ENCODE data around the gene SLC8A1. TPM values are rescaled to one million over a fixed set of nuclear protein-coding genes. Genes with fewer than 3 reads are reported as not detected.

The SLC8A1 gene
- total and polyA plus RNA-seq, 10 of the 15 experiments (the other 5 are each of a cell fraction or from before 2014, with no cell fraction given) = under 0.01 to 1.2 (median 0.01) TPM; not detected in 3

DNA sequence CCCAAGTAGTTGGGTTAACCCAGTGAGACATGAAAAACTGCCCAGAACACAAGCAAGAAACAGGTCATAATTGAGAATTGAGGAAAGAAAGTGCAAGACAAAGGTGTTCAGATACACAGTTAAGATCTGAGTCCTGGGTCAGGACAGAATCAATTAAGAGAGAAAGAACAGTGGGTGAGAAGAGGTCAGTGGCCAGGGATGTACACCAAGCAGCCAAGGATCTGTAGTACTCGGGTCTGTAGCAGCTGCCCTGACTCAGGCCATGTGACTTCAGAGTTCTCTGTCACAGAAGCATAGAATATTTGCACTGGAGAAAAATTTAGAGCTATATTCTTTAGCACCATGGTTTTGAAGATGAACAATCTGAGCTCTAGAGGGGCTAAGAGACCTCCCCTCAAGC lies 141.6 kb downstream of the SLC8A1 start:
- Histone ChIP-seq H3K4me1 (ENCODE audit: control insufficient read depth, insufficient read depth, low read length) (no peaks in the 10 kb centered on the region), H3K27me3 (replicated peaks in 1 of 2; ENCODE audit: control insufficient read depth in 2 of 2, insufficient read depth in 2 of 2, low read length in 1 of 2) (no peaks in the 10 kb centered on the region), H2AFZ (ENCODE audit: control insufficient read depth, low read depth, low read length) (no peak overlapping the region), H4K20me1 (ENCODE audit: control insufficient read depth, insufficient read depth) (no peaks in the 10 kb centered on the region), H3K79me2 (ENCODE audit: control insufficient read depth, insufficient read depth, low read length) (no peaks in the 10 kb centered on the region), H3K9ac (ENCODE audit: control insufficient read depth, insufficient read depth, low read length) (no peak overlapping the region), H3K9me3 (replicated peaks; ENCODE audit: control insufficient read depth, insufficient read depth, low read length) (no peaks in the 10 kb centered on the region), H3K4me2 (ENCODE audit: control insufficient read depth, insufficient read depth) (no peak overlapping the region), H3K36me3 (ENCODE audit: control insufficient read depth in 2 of 2, insufficient read depth in 2 of 2, low read length in 1 of 2) (no peaks in the 10 kb centered on the region), H3K4me3 (no peak overlapping the region), H3K27ac (ENCODE audit: control insufficient read depth, insufficient read depth) (no peak overlapping the region)
- FAIRE-seq = no peak
- intact Hi-C loops (cut with micrococcal nuclease; ENCODE audit: unreplicated experiment) (no loop called here), in situ Hi-C loops (cut with MboI) (no loop called here)
- ChIA-PET POLR2A (no interaction called here), CTCF (no interaction called here), SMC1A (ENCODE audit: uncharacterized antibody, unreplicated experiment) (no interaction called here), RAD21 (ENCODE audit: unreplicated experiment) (no interaction called here)
- 0% methylated on average over 1 of the region's 1 CpG for WGBS (ENCODE audit: insufficient coverage, insufficient replicate concordance, low lambda C conversion rate, missing lambda C conversion rate)
- no peak for DNase-seq (ENCODE audit: low read depth, low spot score)
- TF ChIP-seq MEF2B (IDR thresholded peaks at IDR 0.05; ENCODE audit: partially characterized antibody, poor library complexity, severe bottlenecking) (no peak), IKZF2 (IDR thresholded peaks at IDR 0.05) (no peak), ZNF217 (IDR thresholded peaks at IDR 0.05) (no peak), CBFB (IDR thresholded peaks at IDR 0.05; ENCODE audit: low read depth) (no peak), NR2F1 (conservative IDR thresholded peaks at IDR 0.05) (no peak), STAT1 (conservative IDR thresholded peaks at IDR 0.05) (no peak), BRCA1 (IDR thresholded peaks at IDR 0.05; ENCODE audit: low read depth, low read length) (no peak), KLF5 (IDR thresholded peaks at IDR 0.05; ENCODE audit: partially characterized antibody) (no peak), BCL11A (IDR thresholded peaks at IDR 0.05; ENCODE audit: low read depth, low read length) (no peak), YBX1 (IDR thresholded peaks at IDR 0.05) (no peak), RUNX3 (IDR thresholded peaks at IDR 0.05; ENCODE audit: low read length) (no peak)
- TF ChIP-seq, protein P1, sequence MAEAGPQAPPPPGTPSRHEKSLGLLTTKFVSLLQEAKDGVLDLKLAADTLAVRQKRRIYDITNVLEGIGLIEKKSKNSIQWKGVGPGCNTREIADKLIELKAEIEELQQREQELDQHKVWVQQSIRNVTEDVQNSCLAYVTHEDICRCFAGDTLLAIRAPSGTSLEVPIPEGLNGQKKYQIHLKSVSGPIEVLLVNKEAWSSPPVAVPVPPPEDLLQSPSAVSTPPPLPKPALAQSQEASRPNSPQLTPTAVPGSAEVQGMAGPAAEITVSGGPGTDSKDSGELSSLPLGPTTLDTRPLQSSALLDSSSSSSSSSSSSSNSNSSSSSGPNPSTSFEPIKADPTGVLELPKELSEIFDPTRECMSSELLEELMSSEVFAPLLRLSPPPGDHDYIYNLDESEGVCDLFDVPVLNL (IDR thresholded peaks at IDR 0.05; ENCODE audit: low read depth, low read length) = no peak
- TF ChIP-seq, protein P2, sequence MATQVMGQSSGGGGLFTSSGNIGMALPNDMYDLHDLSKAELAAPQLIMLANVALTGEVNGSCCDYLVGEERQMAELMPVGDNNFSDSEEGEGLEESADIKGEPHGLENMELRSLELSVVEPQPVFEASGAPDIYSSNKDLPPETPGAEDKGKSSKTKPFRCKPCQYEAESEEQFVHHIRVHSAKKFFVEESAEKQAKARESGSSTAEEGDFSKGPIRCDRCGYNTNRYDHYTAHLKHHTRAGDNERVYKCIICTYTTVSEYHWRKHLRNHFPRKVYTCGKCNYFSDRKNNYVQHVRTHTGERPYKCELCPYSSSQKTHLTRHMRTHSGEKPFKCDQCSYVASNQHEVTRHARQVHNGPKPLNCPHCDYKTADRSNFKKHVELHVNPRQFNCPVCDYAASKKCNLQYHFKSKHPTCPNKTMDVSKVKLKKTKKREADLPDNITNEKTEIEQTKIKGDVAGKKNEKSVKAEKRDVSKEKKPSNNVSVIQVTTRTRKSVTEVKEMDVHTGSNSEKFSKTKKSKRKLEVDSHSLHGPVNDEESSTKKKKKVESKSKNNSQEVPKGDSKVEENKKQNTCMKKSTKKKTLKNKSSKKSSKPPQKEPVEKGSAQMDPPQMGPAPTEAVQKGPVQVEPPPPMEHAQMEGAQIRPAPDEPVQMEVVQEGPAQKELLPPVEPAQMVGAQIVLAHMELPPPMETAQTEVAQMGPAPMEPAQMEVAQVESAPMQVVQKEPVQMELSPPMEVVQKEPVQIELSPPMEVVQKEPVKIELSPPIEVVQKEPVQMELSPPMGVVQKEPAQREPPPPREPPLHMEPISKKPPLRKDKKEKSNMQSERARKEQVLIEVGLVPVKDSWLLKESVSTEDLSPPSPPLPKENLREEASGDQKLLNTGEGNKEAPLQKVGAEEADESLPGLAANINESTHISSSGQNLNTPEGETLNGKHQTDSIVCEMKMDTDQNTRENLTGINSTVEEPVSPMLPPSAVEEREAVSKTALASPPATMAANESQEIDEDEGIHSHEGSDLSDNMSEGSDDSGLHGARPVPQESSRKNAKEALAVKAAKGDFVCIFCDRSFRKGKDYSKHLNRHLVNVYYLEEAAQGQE (IDR thresholded peaks at IDR 0.05; ENCODE audit: low read depth, low read length) = no peak
- TF ChIP-seq, protein P3, sequence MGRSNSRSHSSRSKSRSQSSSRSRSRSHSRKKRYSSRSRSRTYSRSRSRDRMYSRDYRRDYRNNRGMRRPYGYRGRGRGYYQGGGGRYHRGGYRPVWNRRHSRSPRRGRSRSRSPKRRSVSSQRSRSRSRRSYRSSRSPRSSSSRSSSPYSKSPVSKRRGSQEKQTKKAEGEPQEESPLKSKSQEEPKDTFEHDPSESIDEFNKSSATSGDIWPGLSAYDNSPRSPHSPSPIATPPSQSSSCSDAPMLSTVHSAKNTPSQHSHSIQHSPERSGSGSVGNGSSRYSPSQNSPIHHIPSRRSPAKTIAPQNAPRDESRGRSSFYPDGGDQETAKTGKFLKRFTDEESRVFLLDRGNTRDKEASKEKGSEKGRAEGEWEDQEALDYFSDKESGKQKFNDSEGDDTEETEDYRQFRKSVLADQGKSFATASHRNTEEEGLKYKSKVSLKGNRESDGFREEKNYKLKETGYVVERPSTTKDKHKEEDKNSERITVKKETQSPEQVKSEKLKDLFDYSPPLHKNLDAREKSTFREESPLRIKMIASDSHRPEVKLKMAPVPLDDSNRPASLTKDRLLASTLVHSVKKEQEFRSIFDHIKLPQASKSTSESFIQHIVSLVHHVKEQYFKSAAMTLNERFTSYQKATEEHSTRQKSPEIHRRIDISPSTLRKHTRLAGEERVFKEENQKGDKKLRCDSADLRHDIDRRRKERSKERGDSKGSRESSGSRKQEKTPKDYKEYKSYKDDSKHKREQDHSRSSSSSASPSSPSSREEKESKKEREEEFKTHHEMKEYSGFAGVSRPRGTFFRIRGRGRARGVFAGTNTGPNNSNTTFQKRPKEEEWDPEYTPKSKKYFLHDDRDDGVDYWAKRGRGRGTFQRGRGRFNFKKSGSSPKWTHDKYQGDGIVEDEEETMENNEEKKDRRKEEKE (IDR thresholded peaks at IDR 0.05) = no peak
- TF ChIP-seq, protein P4, sequence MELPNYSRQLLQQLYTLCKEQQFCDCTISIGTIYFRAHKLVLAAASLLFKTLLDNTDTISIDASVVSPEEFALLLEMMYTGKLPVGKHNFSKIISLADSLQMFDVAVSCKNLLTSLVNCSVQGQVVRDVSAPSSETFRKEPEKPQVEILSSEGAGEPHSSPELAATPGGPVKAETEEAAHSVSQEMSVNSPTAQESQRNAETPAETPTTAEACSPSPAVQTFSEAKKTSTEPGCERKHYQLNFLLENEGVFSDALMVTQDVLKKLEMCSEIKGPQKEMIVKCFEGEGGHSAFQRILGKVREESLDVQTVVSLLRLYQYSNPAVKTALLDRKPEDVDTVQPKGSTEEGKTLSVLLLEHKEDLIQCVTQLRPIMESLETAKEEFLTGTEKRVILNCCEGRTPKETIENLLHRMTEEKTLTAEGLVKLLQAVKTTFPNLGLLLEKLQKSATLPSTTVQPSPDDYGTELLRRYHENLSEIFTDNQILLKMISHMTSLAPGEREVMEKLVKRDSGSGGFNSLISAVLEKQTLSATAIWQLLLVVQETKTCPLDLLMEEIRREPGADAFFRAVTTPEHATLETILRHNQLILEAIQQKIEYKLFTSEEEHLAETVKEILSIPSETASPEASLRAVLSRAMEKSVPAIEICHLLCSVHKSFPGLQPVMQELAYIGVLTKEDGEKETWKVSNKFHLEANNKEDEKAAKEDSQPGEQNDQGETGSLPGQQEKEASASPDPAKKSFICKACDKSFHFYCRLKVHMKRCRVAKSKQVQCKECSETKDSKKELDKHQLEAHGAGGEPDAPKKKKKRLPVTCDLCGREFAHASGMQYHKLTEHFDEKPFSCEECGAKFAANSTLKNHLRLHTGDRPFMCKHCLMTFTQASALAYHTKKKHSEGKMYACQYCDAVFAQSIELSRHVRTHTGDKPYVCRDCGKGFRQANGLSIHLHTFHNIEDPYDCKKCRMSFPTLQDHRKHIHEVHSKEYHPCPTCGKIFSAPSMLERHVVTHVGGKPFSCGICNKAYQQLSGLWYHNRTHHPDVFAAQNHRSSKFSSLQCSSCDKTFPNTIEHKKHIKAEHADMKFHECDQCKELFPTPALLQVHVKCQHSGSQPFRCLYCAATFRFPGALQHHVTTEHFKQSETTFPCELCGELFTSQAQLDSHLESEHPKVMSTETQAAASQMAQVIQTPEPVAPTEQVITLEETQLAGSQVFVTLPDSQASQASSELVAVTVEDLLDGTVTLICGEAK (IDR thresholded peaks at IDR 0.05; ENCODE audit: borderline replicate concordance) = no peak
- no TSS peak for BruUV-seq (replicated peaks)
- no peak for ATAC-seq

Data from GM12878 (cell line).